ENCODE data around the gene SERINC3. TPM values are rescaled to one million over a fixed set of nuclear protein-coding genes. Genes with fewer than 3 reads are reported as not detected.

The SERINC3 gene
- total and polyA plus RNA-seq, 7 donors, result 35.6 to 104 (median 89.5) TPM

DNA sequence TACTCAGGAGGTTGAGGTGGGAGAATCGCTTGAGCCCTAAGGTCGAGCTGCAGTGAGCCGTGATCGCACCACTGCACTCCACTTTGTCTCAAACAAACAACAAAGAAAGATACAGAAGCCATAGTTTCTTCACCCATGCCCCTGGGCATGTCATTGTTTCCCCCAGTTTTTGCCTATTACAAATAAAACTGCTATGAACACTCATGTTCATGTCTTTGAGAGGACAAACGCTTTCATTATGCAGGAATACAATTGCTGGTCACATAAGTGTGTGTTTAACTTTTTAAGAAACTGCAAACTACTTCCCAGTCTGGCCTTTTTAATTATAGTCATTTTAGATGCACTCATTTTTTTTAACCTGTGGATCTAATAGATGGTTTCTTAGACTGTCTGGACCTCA lies 58.4 kb downstream of the SERINC3 start:
- Histone ChIP-seq H3K27ac (no peak overlapping the region), H3K4me1 (no peaks in the 10 kb centered on the region), H3K36me3 (ENCODE audit: insufficient read depth in 1 of 2, low read depth in 1 of 2) (peaks cover 0 to 5% of the 10 kb centered on the region in 2 donors), H3K4me3 (no peak overlapping the region), H3K9me3 (no peaks in the 10 kb centered on the region), H3K27me3 (ENCODE audit: insufficient read depth in 3 of 3, low read length in 2 of 3) (no peaks in the 10 kb centered on the region)
- intact Hi-C loops (cut with DNase I), result no loop called here
- WGBS, 3 donors, result 78 to 90% (median 79%) methylated on average over 5 of the region's 5 CpGs
- ATAC-seq (no peak), DNase-seq (no peak)
- TF ChIP-seq, protein P1, sequence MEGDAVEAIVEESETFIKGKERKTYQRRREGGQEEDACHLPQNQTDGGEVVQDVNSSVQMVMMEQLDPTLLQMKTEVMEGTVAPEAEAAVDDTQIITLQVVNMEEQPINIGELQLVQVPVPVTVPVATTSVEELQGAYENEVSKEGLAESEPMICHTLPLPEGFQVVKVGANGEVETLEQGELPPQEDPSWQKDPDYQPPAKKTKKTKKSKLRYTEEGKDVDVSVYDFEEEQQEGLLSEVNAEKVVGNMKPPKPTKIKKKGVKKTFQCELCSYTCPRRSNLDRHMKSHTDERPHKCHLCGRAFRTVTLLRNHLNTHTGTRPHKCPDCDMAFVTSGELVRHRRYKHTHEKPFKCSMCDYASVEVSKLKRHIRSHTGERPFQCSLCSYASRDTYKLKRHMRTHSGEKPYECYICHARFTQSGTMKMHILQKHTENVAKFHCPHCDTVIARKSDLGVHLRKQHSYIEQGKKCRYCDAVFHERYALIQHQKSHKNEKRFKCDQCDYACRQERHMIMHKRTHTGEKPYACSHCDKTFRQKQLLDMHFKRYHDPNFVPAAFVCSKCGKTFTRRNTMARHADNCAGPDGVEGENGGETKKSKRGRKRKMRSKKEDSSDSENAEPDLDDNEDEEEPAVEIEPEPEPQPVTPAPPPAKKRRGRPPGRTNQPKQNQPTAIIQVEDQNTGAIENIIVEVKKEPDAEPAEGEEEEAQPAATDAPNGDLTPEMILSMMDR (IDR thresholded peaks at IDR 0.05), result no peak

DNA sequence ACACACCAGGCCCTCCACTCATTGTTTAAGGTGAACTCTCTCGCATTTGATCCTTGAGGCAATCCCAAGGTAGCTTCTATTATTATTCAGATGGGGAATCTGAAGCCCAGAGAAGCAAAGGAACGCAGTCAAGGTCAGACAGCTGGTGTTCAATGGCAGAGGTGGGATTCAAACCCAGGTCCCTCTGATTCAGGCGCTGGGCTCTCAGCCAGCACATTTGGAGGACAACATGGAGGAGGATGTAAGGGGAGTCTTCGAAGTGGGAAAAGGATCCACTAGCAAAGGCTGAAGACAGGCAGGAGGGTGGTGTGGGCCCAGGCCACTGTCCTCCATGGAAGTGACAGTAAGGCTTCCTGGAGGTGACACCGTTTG lies 60.1 kb downstream of the SERINC3 start:
- Histone ChIP-seq H3K27me3 (ENCODE audit: insufficient read depth in 3 of 3, low read length in 2 of 3) (no peaks in the 10 kb centered on the region), H3K27ac (no peak overlapping the region), H3K36me3 (ENCODE audit: insufficient read depth in 1 of 2, low read depth in 1 of 2) (peaks cover 0 to 5% of the 10 kb centered on the region in 2 donors), H3K4me3 (no peak overlapping the region), H3K9me3 (no peaks in the 10 kb centered on the region), H3K4me1 (no peaks in the 10 kb centered on the region)
- intact Hi-C loops (cut with DNase I), result no loop called here
- TF ChIP-seq, protein P1 (IDR thresholded peaks at IDR 0.05), result no peak
- DNase-seq (no peak), ATAC-seq (no peak)
- 69 to 76% (median 69%) methylated on average over 5 of the region's 5 CpGs for WGBS, 3 donors

DNA sequence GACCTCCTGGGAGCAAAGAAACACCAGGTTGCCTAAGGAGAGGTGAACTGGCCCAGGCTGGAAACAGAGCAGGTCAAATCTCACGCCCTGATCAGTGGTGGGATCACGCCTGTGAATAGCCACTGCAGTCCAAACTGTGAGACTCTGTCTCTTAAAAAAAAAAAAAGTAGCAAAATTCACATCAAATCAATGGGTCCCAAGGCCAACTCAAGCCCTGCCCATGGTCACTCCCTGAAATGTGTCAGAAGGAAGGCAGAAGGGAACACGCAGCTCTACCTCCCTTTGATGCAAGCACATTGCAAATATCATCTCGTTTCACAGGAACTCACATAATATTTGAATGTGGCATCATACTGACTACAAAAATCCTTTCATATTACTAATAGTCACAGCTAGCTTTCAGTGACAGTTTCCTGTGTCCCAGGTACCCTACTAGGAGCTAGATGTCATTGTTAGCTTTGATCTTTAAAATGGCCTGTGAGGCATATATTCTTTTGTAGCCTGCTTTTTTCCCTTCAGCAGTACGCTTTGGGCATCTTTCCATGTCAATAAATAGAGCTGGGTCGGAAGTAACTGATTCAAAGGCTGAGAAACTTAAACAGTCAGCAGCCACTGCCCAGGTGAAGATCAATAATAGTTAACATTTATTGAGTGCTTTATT lies 60.6 kb downstream of the SERINC3 start:
- no peak overlapping the region for H3K27ac ChIP-seq
- no peak overlapping the region for H3K4me3 ChIP-seq
- TF ChIP-seq, protein P1 (IDR thresholded peaks at IDR 0.05), result no peak
- 65 to 77% (median 67%) methylated on average over 6 of the region's 6 CpGs for WGBS, 3 donors
- no peaks in the 10 kb centered on the region for H3K27me3 ChIP-seq (ENCODE audit: insufficient read depth in 3 of 3, low read length in 2 of 3)
- no peaks in the 10 kb centered on the region for H3K4me1 ChIP-seq
- H3K9me3 ChIP-seq, result no peaks in the 10 kb centered on the region
- peaks cover 0 to under 1% of the 10 kb centered on the region in 2 donors for H3K36me3 ChIP-seq (ENCODE audit: insufficient read depth in 1 of 2, low read depth in 1 of 2)
- DNase-seq (no peak), ATAC-seq (no peak)
- intact Hi-C loops (cut with DNase I), result no loop called here

DNA sequence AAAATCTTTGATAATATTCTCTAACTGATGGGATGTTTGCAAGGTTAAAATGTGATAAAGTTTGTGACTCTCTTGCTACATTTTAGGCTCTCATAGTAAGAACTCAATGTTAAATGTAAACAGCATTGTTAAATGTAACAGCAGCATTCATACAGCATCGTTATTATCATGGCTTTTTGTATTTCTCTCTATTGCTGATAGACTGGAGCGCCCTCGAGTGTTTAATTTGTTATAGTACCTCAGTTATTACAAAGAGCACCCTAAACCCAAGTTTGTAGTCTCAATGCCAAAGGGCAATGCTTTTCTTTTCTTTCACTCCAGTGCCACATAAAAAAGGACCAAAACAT lies 61.1 kb downstream of the SERINC3 start:
- TF ChIP-seq, protein P1 (IDR thresholded peaks at IDR 0.05), result peak; percentile 17
- no peak overlapping the region for H3K4me3 ChIP-seq
- ATAC-seq (no peak), DNase-seq (no peak)
- H3K27ac ChIP-seq, result no peak overlapping the region
- H3K9me3 ChIP-seq, result no peaks in the 10 kb centered on the region
- intact Hi-C loops (cut with DNase I), result no loop called here
- H3K36me3 ChIP-seq (ENCODE audit: insufficient read depth in 1 of 2, low read depth in 1 of 2), result no peaks in the 10 kb centered on the region
- 15 to 29% (median 26%) methylated on average over 3 of the region's 3 CpGs for WGBS, 3 donors
- no peaks in the 10 kb centered on the region for H3K4me1 ChIP-seq
- no peaks in the 10 kb centered on the region for H3K27me3 ChIP-seq (ENCODE audit: insufficient read depth in 3 of 3, low read length in 2 of 3)

DNA sequence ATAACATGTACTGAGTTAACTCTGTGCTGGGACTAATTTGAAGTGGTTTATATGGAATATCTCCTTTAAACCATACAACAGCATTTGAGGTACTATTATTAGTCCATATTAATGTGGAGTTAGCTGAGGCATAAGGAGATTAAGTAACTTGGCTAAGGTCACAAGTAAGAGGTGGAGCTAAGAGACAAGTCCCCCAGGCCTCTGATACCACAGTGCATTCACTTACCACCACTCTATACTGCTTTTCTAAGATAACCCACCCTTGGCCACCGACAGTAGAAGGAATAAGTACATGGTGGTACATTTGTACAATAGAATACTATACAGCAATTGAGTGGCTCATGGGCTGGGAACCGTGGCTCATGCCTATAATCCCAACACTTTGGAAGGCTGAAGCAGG lies 62.6 kb downstream of the SERINC3 start:
- 66 to 85% (median 72%) methylated on average over 2 of the region's 2 CpGs for WGBS, 3 donors
- no peak overlapping the region for H3K27ac ChIP-seq
- intact Hi-C loops (cut with DNase I), result loop anchor here in 1 of 2 donors (5.0 kb wide), 1 partner anchor 67 kb away; no protein-coding TSS in a partner anchor

More for the DNA sequence above, 62.6 kb downstream of the SERINC3 start:
- DNase-seq (no peak), ATAC-seq (no peak)
- no peak overlapping the region for H3K4me3 ChIP-seq
- H3K9me3 ChIP-seq, result no peaks in the 10 kb centered on the region
- no peaks in the 10 kb centered on the region for H3K4me1 ChIP-seq
- no peaks in the 10 kb centered on the region for H3K27me3 ChIP-seq (ENCODE audit: insufficient read depth in 3 of 3, low read length in 2 of 3)
- TF ChIP-seq, protein P1 (IDR thresholded peaks at IDR 0.05), result no peak
- H3K36me3 ChIP-seq (ENCODE audit: insufficient read depth in 1 of 2, low read depth in 1 of 2), result no peaks in the 10 kb centered on the region

Data from psoas muscle (tissue), 8 donors.